HG02973 (cell line): Measurements from ENCODE around the gene HSPA2.
"Not testable (repeated sequence)": the region's sequence is repeated elsewhere in the genome, so short reads cannot be mapped to it uniquely, and the experiment has no call there.

ENCODE experiments used
- ATAC-seq: cut with Tn5 transposase; IDR thresholded peaks from one replicate; pipeline ENCODE4 v1.9.1; 2021; ENCODE audit warnings: moderate library complexity; ENCODE audit not compliant: unreplicated experiment

Gene HSPA2

GRCh38 chr14:64558216-64558615 lies 17.7 kb downstream of the HSPA2 start:
- not testable (repeated sequence) for ATAC-seq

GRCh38 chr14:64561631-64562030 lies 21.1 kb downstream of the HSPA2 start:
- ATAC-seq: no peak

- ATAC-seq: no peak
Measured at GRCh38 chr14:64562436-64562835, 21.9 kb downstream of the HSPA2 start.

GRCh38 chr14:64563696-64564095 lies 23.2 kb downstream of the HSPA2 start:
- ATAC-seq: no peak

GRCh38 chr14:64566651-64567122 lies 26.1 kb downstream of the HSPA2 start:
- no peak for ATAC-seq

- no peak for ATAC-seq
Measured at GRCh38 chr14:64569138-64569631, 28.6 kb downstream of the HSPA2 start.

GRCh38 chr14:64569646-64570045 lies 29.1 kb downstream of the HSPA2 start:
- not testable (repeated sequence) for ATAC-seq

- ATAC-seq: no peak
Measured at GRCh38 chr14:64572386-64573104, 32.0 kb downstream of the HSPA2 start.

GRCh38 chr14:64573109-64573508 lies 32.6 kb downstream of the HSPA2 start:
- no peak for ATAC-seq

GRCh38 chr14:64574371-64575107 lies 34.0 kb downstream of the HSPA2 start:
- no peak for ATAC-seq

- ATAC-seq: no peak
Measured at GRCh38 chr14:64577211-64577610, 36.7 kb downstream of the HSPA2 start.

- ATAC-seq: no peak
Measured at GRCh38 chr14:64580467-64580866, 39.9 kb downstream of the HSPA2 start.

GRCh38 chr14:64581363-64581762 lies 40.8 kb downstream of the HSPA2 start:
- no peak for ATAC-seq

- ATAC-seq: no peak
Measured at GRCh38 chr14:64581817-64582216, 41.3 kb downstream of the HSPA2 start.

- no peak for ATAC-seq
Measured at GRCh38 chr14:64584190-64584589, 43.6 kb downstream of the HSPA2 start.

GRCh38 chr14:64591809-64592208 lies 51.3 kb downstream of the HSPA2 start:
- ATAC-seq: no peak
